GM19395 (cell line): ENCODE data around the gene TTC28.

Source experiments
- ATAC-seq: cut with Tn5 transposase; IDR thresholded peaks from one replicate; pipeline ENCODE4 v1.9.1; 2021; ENCODE audit warnings: mild to moderate bottlenecking, moderate library complexity; ENCODE audit not compliant: unreplicated experiment

TTC28 gene

GRCh38 chr22:28449041-28449440 is 230.6 kb downstream of the TTC28 start:
- ATAC-seq, result no peak

GRCh38 chr22:28448625-28449024 is 231.0 kb downstream of the TTC28 start:
- ATAC-seq, result no peak

DNA sequence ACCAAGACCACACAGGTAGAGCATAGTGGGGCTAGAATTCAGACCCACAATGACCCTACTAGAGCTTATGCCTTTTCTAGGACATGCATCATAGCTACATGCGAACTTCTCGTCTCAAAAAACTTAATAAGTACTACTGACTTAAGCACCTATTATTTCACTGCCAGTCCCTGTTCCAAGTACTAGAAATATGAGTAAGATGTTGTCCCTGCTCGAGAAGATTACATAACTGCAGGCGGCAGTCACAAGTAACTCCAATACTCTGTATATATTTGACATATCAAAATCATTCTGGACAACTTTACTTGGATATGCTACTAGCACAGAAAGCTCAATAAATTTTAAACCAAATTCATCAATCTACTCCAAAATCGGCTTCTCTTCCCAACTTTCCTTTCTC is 235.0 kb downstream of the TTC28 start:
- no peak for ATAC-seq

DNA sequence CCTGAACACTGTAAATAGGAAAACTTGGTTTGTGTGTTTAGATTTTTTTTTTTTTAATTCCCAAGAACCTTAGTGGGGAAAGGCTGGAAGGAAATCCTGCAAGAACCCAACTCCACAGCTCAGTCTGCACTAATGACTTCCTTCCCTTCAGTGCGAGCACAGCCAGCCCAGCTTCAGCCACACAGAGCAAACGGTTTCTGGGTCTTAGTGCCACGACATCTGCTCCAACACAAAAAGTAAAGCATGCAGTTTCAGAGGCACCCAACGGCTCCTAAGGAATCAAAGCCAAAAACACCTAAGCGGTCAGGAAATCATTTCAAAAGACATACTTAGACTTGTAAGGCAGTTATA is 236.1 kb downstream of the TTC28 start:
- ATAC-seq, result no peak

- ATAC-seq, result no peak
Measured at GRCh38 chr22:28442711-28443525, 236.7 kb downstream of the TTC28 start.

DNA sequence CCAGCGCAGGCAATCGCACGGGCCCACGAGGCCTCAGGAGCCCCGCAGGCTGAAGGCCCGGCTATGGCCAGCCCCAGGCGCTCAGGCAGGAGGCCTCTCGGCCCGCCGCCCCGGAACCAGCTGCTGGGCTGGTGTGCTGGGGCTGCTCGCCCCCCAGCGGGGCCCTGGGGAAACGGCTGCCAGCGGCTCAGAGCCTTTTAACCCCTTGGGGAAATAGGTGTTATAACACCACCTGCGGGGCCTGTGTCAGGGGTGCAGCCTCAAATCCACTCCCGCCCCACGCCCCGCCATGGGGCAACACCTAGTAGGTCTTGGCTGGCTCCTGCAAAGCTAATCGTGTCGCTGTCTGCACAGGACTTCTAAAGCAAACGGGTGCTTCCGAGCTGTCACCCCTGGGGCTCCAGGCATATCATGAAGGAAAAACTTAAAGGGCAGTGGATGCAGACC is 237.4 kb downstream of the TTC28 start:
- no peak for ATAC-seq

GRCh38 chr22:28441720-28442263 is 237.8 kb downstream of the TTC28 start:
- ATAC-seq, result no peak

GRCh38 chr22:28440592-28441390 is 238.8 kb downstream of the TTC28 start:
- ATAC-seq, result no peak

DNA sequence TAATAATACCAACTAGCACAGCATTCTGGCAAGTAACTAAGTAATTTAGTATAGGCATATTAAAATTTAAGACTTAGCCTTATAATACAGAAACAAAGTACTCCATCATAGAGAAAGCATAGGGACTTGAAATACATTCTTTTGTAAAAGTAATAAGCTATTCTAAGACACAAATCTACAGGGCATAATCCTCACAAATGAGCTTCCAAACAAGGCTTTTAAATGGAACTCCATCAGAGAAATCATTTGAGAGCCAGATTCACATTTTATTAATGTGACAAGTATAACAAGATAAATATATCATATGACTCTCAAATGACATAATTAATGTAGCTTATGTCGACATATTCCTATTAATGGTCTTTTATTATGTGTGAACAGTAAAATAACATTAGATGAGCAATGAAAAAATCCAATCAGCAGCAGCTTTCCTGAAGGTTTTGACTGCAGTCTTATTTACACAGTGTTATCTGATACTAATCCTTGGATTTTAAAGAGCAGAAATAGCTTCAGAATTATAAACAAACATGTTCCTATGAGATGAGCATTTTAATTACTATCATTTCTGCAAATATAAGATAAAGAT is 241.4 kb downstream of the TTC28 start:
- ATAC-seq, result no peak

GRCh38 chr22:28435982-28436381 is 243.7 kb downstream of the TTC28 start:
- ATAC-seq, result no peak

GRCh38 chr22:28435140-28435768 is 244.4 kb downstream of the TTC28 start:
- ATAC-seq, result no peak

- no peak for ATAC-seq
Measured at GRCh38 chr22:28430466-28431025, 249.1 kb downstream of the TTC28 start.

DNA sequence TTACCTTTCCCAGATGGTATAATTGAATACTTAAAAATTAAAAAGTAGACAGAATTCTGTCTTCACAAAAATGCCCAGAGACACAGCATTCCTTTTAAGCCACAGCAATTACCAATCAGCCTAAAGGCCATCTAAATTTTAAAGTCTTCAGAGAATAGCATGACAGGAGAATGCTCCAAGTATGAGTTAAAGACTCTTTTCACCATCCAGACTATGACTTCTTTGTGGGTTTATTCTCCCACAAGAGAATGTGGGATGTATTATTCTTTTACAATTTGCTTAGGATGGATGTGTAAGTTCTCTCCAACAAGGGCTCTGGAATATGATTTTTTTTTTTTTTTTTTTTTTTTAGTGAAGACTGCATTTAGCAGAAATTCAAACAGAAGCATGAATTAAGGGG is 249.9 kb downstream of the TTC28 start:
- no peak for ATAC-seq

GRCh38 chr22:28428271-28428670 is 251.4 kb downstream of the TTC28 start:
- ATAC-seq, result no peak

GRCh38 chr22:28426346-28427132 is 253.1 kb downstream of the TTC28 start:
- ATAC-seq, result no peak

DNA sequence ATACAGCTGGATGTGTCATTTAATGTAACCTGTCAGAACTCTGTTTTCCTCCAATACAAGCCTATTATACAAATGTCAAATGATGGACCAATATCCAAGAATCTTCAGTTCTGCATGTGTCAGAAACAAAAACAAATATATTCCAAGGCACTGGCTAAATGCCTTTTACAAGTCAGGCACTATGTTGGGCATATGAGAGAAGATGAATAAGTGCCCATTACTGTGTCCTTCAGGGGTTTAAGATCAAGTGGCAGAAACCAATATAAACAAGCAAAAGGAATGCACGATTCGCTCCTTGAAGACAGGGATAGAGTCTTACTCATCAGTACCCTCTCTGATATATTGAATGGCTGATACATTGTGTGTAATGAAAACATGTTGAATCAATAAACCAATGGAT is 254.4 kb downstream of the TTC28 start:
- ATAC-seq, result no peak

DNA sequence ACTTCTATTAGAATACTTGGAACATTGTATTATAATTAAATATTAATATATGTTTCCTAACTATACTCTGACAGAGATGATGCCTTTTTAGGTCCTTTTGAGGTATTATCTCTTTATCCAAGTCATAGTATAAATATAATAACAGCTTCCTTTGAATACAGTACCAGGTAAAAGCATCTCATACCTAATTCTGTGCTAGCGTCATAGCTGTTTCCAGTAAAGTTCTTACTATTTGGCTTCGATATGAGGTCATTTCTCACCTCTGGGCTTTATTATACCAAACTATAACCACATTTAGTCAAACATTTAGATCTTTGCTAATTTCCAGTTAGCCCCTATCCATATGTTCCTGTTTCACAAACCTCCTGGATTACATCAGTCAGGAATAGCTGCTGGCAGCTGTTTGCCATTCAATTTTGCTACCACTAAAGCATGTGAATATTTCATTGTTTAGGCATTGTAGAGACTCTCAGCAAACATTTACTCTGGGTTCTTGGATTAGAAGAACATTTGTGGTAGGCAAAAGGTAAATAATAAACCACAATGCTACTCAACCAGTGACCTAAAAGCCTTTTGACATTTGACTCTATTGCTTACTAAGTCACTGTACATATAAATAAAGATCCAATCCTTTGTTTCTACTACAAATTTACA is 255.1 kb downstream of the TTC28 start:
- no peak for ATAC-seq

DNA sequence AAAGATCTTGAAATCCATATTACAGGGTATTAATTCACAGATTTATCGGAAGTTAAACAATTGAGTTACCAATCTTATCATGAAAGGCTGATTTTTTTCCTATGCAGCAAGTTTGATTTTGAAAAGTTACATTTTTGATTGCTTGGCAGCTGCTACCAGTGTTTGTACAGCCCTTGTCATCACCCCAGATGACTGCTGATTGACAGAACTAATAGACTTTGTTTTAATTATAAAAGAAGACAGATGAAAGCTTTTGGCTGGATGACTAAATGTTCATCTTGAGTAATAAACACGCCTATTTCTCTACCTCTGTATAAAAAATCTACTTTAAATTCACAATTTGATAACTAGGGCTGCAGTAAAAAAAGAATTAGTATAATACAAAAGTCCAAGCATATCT is 259.7 kb downstream of the TTC28 start:
- ATAC-seq, result no peak

DNA sequence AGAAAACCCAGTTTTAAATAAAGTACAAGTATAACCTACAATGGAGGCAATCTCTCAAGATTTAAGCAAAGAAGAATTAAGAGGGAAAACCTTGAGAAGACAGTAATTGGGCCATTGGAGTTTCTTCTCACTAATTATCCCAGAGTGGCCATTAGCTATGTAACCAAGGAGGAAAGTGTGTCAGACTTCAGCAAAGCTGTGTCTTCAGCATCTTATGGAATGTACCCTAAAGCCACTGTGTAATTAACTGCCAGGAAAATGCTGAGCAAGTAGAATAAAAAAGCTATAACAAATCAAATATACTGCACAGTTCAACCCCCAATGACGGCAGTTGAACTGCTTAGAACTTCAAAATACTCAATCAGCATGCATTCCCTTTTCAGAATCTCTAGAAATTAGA is 261.6 kb downstream of the TTC28 start:
- no peak for ATAC-seq

GRCh38 chr22:28417431-28417830 is 262.2 kb downstream of the TTC28 start:
- no peak for ATAC-seq
